Measurements from ENCODE around the gene TOR2A. TPM values are rescaled to one million over a fixed set of nuclear protein-coding genes. Genes with fewer than 3 reads are reported as not detected.

The TOR2A gene
- total RNA-seq, 3 donors from 2014 or later, result 19.7 to 30.2 (median 28.2) TPM

DNA sequence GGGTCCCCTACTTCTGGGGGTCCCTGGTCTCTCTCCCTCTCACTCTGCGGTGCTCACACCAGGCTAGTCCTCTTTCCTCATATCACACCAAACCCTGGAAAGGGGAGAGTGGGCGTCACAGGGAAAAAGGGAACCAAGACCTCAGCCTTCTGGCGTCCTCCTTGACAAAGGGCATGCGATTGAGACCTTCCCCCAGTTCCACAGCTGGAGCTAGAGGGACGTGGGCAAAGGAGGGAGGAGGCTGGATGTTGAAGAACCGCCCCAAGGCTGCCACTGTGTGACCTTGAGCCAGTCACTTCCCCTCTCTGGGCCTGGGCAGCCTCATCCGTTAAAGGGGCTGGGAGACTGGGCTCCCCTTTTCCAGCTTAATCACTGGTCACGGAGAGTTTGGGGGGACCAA lies 18.5 kb upstream of the TOR2A start:
- Histone ChIP-seq H3K4me1 (ENCODE audit: low read depth) (no peaks in the 10 kb centered on the region), H3K9me3 (no peaks in the 10 kb centered on the region), H3K4me3 (no peak overlapping the region), H3K36me3 (ENCODE audit: low read depth) (no peaks in the 10 kb centered on the region)
- intact Hi-C loops (cut with DNase I, micrococcal nuclease), result no loop called here
- ATAC-seq (no peak), DNase-seq (no peak)
- TF ChIP-seq, protein P1, sequence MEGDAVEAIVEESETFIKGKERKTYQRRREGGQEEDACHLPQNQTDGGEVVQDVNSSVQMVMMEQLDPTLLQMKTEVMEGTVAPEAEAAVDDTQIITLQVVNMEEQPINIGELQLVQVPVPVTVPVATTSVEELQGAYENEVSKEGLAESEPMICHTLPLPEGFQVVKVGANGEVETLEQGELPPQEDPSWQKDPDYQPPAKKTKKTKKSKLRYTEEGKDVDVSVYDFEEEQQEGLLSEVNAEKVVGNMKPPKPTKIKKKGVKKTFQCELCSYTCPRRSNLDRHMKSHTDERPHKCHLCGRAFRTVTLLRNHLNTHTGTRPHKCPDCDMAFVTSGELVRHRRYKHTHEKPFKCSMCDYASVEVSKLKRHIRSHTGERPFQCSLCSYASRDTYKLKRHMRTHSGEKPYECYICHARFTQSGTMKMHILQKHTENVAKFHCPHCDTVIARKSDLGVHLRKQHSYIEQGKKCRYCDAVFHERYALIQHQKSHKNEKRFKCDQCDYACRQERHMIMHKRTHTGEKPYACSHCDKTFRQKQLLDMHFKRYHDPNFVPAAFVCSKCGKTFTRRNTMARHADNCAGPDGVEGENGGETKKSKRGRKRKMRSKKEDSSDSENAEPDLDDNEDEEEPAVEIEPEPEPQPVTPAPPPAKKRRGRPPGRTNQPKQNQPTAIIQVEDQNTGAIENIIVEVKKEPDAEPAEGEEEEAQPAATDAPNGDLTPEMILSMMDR (IDR thresholded peaks at IDR 0.05), result no peak

DNA sequence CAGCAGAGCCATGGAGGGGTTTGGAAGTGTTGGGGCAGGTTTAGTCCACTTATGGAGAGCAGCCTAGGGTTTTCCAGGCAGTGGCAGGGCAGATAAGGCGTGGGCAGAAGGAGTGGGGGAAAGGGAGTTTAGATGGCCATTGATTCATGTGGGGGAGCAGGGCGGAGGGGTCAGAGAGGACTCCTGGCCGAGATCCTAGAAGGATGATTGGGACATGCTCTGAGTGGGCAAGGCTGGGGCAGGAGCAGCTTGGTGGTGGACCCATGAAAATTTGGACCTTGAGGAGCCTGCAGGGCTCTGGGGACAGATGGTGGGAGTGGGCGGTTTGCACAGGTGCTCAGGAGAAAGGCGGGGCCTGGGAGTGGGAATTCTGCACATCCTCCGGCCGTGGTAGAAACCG lies 18.1 kb upstream of the TOR2A start:
- ATAC-seq, result no peak
- Histone ChIP-seq H3K36me3 (ENCODE audit: low read depth) (no peaks in the 10 kb centered on the region), H3K9me3 (no peaks in the 10 kb centered on the region), H3K4me3 (no peak overlapping the region), H3K4me1 (ENCODE audit: low read depth) (no peaks in the 10 kb centered on the region)
- no peak for DNase-seq
- TF ChIP-seq, protein P1 (IDR thresholded peaks at IDR 0.05), result no peak
- intact Hi-C loops (cut with DNase I, micrococcal nuclease), result no loop called here

DNA sequence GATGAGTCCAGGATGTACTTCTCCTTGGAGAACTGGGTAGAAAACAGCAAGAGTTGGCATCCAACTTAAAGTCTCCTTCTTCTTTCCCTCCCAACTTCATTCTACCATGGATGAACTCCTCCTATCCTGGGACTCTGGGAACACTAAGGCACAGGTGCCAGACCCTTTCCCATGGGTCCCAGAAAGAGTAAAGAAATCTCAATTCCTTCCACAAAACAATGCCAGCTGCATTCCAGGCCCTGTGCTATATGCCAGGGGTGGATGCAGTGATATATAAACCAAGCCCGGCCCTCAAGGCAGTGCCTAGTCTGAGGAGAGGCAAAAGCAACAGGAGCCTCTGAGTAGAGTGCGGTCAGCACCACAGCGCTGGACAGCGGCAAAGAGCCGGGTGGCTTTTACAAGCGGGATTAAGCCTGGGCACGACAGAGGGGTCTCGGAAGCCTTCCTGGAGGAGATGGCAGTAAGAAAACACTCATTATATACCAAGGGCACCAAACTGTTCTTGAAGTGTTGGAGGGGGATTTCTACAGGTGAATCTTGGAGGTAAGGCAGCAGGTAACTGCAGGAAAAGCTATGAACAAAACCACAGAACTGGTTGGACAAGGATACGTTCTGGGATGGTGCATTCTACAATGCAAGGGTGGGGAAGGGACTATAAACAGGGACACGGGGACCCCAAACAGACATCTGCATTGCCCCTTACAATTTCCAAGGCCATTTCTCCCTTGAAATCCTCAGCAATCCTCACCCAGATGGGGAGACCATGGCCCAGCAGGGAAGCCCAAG lies 16.4 kb upstream of the TOR2A start:
- DNase-seq, result peak in 1 of 3 donors; percentile 58
- ATAC-seq, result peak; percentile 44
- H3K4me1 ChIP-seq (ENCODE audit: low read depth), result no peaks in the 10 kb centered on the region
- no peaks in the 10 kb centered on the region for H3K9me3 ChIP-seq
- H3K4me3 ChIP-seq, result no peak overlapping the region
- no peaks in the 10 kb centered on the region for H3K36me3 ChIP-seq (ENCODE audit: low read depth)
- TF ChIP-seq, protein P1 (IDR thresholded peaks at IDR 0.05), result no peak
- intact Hi-C loops (cut with DNase I, micrococcal nuclease), result no loop called here

DNA sequence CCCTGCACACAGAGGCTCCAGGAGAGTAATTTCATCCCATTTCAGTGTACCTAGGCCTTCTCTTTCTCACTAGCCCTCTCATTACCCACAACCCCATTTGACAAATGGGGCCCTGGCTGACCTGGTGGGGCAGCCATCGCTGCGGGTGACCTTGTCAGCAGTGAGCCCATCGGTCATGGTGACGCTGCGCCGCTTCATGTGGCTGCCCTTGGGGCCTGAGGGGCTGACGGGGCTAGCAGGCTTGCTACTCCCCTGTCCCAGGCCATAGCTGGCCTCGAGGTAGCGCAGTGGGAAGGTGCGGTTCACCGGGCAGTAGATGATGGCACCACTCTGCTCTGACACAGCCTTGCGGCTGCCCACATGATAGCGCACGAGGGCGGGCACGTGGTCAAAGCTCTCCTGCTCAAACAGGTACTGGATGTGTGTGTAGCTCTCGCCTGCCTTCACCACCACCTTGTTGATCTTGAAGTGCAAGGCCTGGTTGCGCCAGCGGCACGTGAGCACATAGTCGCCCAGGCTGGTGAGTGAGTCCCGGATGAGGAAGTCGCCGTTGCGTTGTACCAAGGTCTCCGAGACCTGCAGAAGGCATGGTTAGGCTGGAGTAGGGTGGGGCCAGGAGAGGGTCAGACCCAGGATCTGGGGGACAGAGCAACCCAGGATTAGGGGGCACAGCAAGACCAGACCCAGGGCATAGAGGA lies 14.1 kb upstream of the TOR2A start:
- intact Hi-C loops (cut with DNase I, micrococcal nuclease), result no loop called here
- no peak for DNase-seq
- Histone ChIP-seq H3K4me3 (no peak overlapping the region), H3K36me3 (ENCODE audit: low read depth) (no peaks in the 10 kb centered on the region), H3K9me3 (no peaks in the 10 kb centered on the region), H3K4me1 (ENCODE audit: low read depth) (no peaks in the 10 kb centered on the region)
- ATAC-seq, result no peak
- TF ChIP-seq, protein P1 (IDR thresholded peaks at IDR 0.05), result no peak

DNA sequence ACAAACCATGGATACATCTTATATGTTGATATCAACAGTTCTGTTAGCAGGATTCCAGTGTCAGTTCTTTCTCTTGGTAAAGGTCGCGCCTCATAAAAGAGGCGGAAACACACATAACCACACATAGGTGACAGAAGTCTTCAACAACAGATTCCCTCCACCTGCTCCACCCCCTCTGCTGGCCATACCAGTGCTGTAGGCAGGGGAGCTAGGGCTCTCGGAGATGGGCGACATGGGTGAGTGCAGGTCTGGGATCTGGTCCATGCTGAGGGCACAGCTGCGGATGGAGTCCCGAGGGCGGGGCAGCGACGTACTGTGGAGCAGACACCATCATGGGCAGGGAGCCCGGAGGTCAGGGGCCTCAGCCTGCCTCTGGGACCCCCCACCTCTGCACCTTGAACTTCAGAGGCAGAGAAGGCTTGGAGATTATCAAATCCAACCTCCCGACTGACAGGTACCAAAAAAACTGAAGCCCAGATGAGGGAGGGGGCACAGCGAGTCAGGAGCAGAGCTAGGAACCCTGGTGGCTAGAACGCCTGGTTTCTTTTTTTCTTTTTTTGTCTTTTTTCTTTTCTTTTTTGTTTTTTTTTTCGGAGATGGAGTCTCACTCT lies 12.0 kb upstream of the TOR2A start:
- DNase-seq (no peak), ATAC-seq (no peak)
- intact Hi-C loops (cut with DNase I, micrococcal nuclease), result no loop called here
- H3K4me3 ChIP-seq, result no peak overlapping the region
- TF ChIP-seq, protein P1 (IDR thresholded peaks at IDR 0.05), result no peak
- H3K36me3 ChIP-seq (ENCODE audit: low read depth), result no peaks in the 10 kb centered on the region
- no peaks in the 10 kb centered on the region for H3K4me1 ChIP-seq (ENCODE audit: low read depth)
- no peaks in the 10 kb centered on the region for H3K9me3 ChIP-seq
